Mammary epithelial cell (primary cell): ENCODE data around the gene IGDCC3.

Source experiments
- EZH2 ChIP-seq: IDR thresholded peaks from 2 replicates; pipeline ENCODE4 v1.6.1; 2012; ENCODE audit warnings: low read length, inconsistent platforms, borderline replicate concordance
- TF ChIP-seq, protein P1 (sequence below), 2 donors: IDR thresholded peaks in 1 of 2; conservative IDR thresholded peaks in 1 of 2; 2 replicates each; pipeline ENCODE4 v1.5.1; 2011 to 2012; ENCODE audit warnings: inconsistent platforms in 2 of 2, low read length in 2 of 2, mild to moderate bottlenecking in 2 of 2, control low read depth in 1 of 2, low read depth in 1 of 2; ENCODE audit not compliant: insufficient read depth in 1 of 2; ENCODE audit errors: extremely low read depth in 1 of 2

DNA sequence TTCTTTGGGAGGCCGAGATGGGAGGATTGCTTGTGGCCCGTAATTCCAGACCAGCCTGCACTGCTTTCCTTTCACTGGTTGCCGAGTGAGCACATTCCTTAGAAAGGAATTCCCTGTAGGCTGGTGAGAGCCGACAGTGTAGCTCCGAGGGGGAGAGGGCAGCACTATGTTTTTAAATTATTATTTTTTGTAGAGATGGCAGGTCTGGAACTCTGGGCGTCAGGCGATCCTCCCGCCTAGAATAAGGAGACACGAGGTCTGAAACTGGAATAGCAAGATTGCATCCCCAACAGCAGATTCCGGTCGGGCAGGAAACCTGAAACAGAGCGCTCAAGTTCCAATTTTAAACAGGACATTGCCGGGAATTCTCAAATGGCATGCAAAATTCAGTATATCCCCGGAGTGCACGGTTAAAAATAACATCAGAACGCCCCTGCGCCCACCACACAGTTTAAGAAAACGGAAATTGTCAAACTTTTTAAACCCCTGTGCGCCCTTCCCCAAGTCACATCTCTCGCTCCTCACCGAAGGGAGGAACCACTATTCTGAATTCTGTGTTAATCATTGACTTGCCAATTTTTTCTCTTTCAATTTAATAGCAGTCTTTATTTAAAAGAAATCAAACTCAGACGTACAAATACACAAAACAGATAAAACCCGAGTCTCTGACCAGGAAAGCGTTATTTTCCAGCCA, 74.0 kb downstream of the IGDCC3 start:
- TF ChIP-seq, protein P1, sequence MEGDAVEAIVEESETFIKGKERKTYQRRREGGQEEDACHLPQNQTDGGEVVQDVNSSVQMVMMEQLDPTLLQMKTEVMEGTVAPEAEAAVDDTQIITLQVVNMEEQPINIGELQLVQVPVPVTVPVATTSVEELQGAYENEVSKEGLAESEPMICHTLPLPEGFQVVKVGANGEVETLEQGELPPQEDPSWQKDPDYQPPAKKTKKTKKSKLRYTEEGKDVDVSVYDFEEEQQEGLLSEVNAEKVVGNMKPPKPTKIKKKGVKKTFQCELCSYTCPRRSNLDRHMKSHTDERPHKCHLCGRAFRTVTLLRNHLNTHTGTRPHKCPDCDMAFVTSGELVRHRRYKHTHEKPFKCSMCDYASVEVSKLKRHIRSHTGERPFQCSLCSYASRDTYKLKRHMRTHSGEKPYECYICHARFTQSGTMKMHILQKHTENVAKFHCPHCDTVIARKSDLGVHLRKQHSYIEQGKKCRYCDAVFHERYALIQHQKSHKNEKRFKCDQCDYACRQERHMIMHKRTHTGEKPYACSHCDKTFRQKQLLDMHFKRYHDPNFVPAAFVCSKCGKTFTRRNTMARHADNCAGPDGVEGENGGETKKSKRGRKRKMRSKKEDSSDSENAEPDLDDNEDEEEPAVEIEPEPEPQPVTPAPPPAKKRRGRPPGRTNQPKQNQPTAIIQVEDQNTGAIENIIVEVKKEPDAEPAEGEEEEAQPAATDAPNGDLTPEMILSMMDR (conservative IDR thresholded peaks at IDR 0.05 in 1 of 2, IDR thresholded peaks at IDR 0.05 in 1 of 2; ENCODE audit: extremely low read depth in 1 of 2, insufficient read depth in 1 of 2, low read depth in 1 of 2, low read length in 2 of 2): no peak
- TF ChIP-seq EZH2: no peak
